Natural killer cell (primary cell): ENCODE results near the gene LYST. TPM values are rescaled to one million over a fixed set of nuclear protein-coding genes. Genes with fewer than 3 reads are reported as not detected.

Source experiments
- ATAC-seq, 3 donors: fragments of 150-1000 bp in 2 of 3; fragments of 200-7000 bp in 1 of 3; cut with Tn5 transposase; 1 replicate in 1 of 3; 2 replicates in 2 of 3; pipeline ENCODE4 v1.10.0; 2021; ENCODE audit warnings: mild to moderate bottlenecking in 2 of 3, moderate library complexity in 2 of 3
- DNase-seq, 2 donors: peaks; one replicate each; pipeline versions ENCODE4 v3.0.0 to v3.0.0-alpha.2; 2013 to 2021; ENCODE audit warnings: mixed read lengths in 1 of 2
- H3K27ac ChIP-seq: one replicate; pipeline ENCODE4 v1.5.1; 2013; ENCODE audit warnings: mild to moderate bottlenecking, low read length
- H3K27me3 ChIP-seq: one replicate; pipeline ENCODE4 v1.6.1; 2013; ENCODE audit warnings: low read length; ENCODE audit not compliant: control insufficient read depth, insufficient read depth
- H3K36me3 ChIP-seq: one replicate; pipeline ENCODE4 v1.6.1; 2013; ENCODE audit warnings: low read length; ENCODE audit not compliant: control insufficient read depth, insufficient read depth
- H3K4me1 ChIP-seq: one replicate; pipeline ENCODE4 v1.6.1; 2013; ENCODE audit warnings: low read length; ENCODE audit not compliant: control insufficient read depth, insufficient read depth
- H3K4me3 ChIP-seq: one replicate; pipeline ENCODE4 v1.5.1; 2013; ENCODE audit warnings: low read length
- H3K9me3 ChIP-seq: one replicate; pipeline ENCODE4 v1.6.1; 2013; ENCODE audit warnings: low read length; ENCODE audit not compliant: control insufficient read depth, insufficient read depth
- H3K27ac Mint-ChIP-seq, 2 donors: one replicate each; pipeline ENCODE4 v1.8.0; 2022; ENCODE audit warnings: mild to moderate bottlenecking in 2 of 2, mixed read lengths in 2 of 2, moderate library complexity in 1 of 2
- H3K27me3 Mint-ChIP-seq, 2 donors: one replicate each; pipeline ENCODE4 v1.8.0; 2022; ENCODE audit warnings: low read depth in 2 of 2, mixed read lengths in 2 of 2
- H3K36me3 Mint-ChIP-seq: one replicate; pipeline ENCODE4 v1.8.0; 2022; ENCODE audit warnings: mixed read lengths
- H3K4me1 Mint-ChIP-seq, 2 donors: one replicate each; pipeline ENCODE4 v1.8.0; 2022; ENCODE audit warnings: mixed read lengths in 2 of 2
- H3K4me3 Mint-ChIP-seq: one replicate; pipeline ENCODE4 v1.8.0; 2022; ENCODE audit warnings: mild to moderate bottlenecking, moderate library complexity, mixed read lengths
- H3K9me3 Mint-ChIP-seq, 2 donors: one replicate each; pipeline ENCODE4 v1.8.0; 2022; ENCODE audit warnings: mixed read lengths in 2 of 2
- CTCF ChIP-seq: fragments of 200-600 bp; IDR thresholded peaks from one replicate; pipeline ENCODE4 v1.8.0; 2022; ENCODE audit warnings: antibody characterized with exemption
- whole genome bisulfite sequencing: methylation state at CpG from one replicate; pipeline ENCODE4 v1.1.7; 2013; ENCODE audit warnings: missing lambda C conversion rate; ENCODE audit not compliant: insufficient coverage; 5-methylcytosine and 5-hydroxymethylcytosine counted together
- intact Hi-C: fragments of 100-400 bp; cut with micrococcal nuclease; formaldehyde crosslinking; loops from one replicate; pipeline ENCODE4 v1.14.2; 2022
- total RNA-seq, 4 donors: library from RNA; stranded (reverse); fragments of 120-200 nt in 1 of 4; gene quantifications; one replicate each; pipeline versions ENCODE4 v1.2.3 to v1.2.4, GENCODE V29; 2013 to 2022

The LYST gene
- total RNA-seq, 3 donors from 2014 or later (not counting 1 experiment from before 2014, with no cell fraction given), result 89.9 to 115 (median 93.6) TPM

GRCh38 chr1:235628316-235629005 is 238.2 kb downstream of the LYST start:
- no peaks in the 10 kb centered on the region for H3K27me3 ChIP-seq
- no peaks in the 10 kb centered on the region for H3K4me1 ChIP-seq
- no peaks in the 10 kb centered on the region for H3K9me3 ChIP-seq
- ATAC-seq, result no peak
- H3K4me3 ChIP-seq, result no peak overlapping the region
- H3K9me3 Mint-ChIP-seq, result no peaks in the 10 kb centered on the region
- 93% methylated on average over 10 of the region's 10 CpGs for WGBS
- peaks cover 0 to 6% of the 10 kb centered on the region in 2 donors for H3K4me1 Mint-ChIP-seq
- no peak overlapping the region for H3K27ac Mint-ChIP-seq
- peaks cover 10 to 35% of the 10 kb centered on the region in 2 donors for H3K27me3 Mint-ChIP-seq
- intact Hi-C loops, result no loop called here
- no peak for DNase-seq
- H3K36me3 Mint-ChIP-seq, result no peaks in the 10 kb centered on the region
- H3K36me3 ChIP-seq, result no peaks in the 10 kb centered on the region
- TF ChIP-seq CTCF, result no peak
- no peak overlapping the region for H3K4me3 Mint-ChIP-seq
- no peak overlapping the region for H3K27ac ChIP-seq

GRCh38 chr1:235625831-235626230 is 240.9 kb downstream of the LYST start:
- intact Hi-C loops, result no loop called here
- Histone ChIP-seq H3K27ac (no peak overlapping the region), H3K4me1 (no peaks in the 10 kb centered on the region), H3K27me3 (no peaks in the 10 kb centered on the region), H3K4me3 (no peak overlapping the region), H3K9me3 (no peaks in the 10 kb centered on the region), H3K36me3 (no peaks in the 10 kb centered on the region)
- Mint-ChIP-seq H3K9me3 (no peaks in the 10 kb centered on the region), H3K4me1 (no peaks in the 10 kb centered on the region), H3K36me3 (no peaks in the 10 kb centered on the region), H3K27me3 (peaks cover 12 to 32% of the 10 kb centered on the region in 2 donors), H3K27ac (no peak overlapping the region), H3K4me3 (no peak overlapping the region)
- no peak for TF ChIP-seq CTCF
- ATAC-seq, result no peak
- DNase-seq, result no peak
- 90% methylated on average over 4 of the region's 4 CpGs for WGBS

- ATAC-seq (no peak), DNase-seq (no peak)
- Mint-ChIP-seq H3K27ac (no peak overlapping the region), H3K4me3 (no peak overlapping the region), H3K27me3 (peaks cover 12 to 32% of the 10 kb centered on the region in 2 donors), H3K4me1 (no peaks in the 10 kb centered on the region), H3K36me3 (no peaks in the 10 kb centered on the region), H3K9me3 (no peaks in the 10 kb centered on the region)
- Histone ChIP-seq H3K27ac (no peak overlapping the region), H3K36me3 (no peaks in the 10 kb centered on the region), H3K9me3 (no peaks in the 10 kb centered on the region), H3K4me1 (no peaks in the 10 kb centered on the region), H3K4me3 (no peak overlapping the region), H3K27me3 (no peaks in the 10 kb centered on the region)
- TF ChIP-seq CTCF, result no peak
- intact Hi-C loops, result no loop called here
- 96% methylated on average over 3 of the region's 3 CpGs for WGBS
Observed at GRCh38 chr1:235625340-235625739, 241.4 kb downstream of the LYST start.
